BLaER1 (cell line): ENCODE results near the gene HOXC11.

Source experiments
- H3K27ac ChIP-seq: shearing (Covaris generic); formaldehyde crosslinking; 2 replicates; pipeline ENCODE4 v1.8.1; 2022
- H3K27me3 ChIP-seq: shearing (Covaris generic); formaldehyde crosslinking; 2 replicates; pipeline ENCODE4 v1.8.1; 2022
- H3K36me3 ChIP-seq: shearing (Covaris generic); formaldehyde crosslinking; 2 replicates; pipeline ENCODE4 v1.8.1; 2022
- H3K4me1 ChIP-seq: shearing (Covaris generic); formaldehyde crosslinking; 2 replicates; pipeline ENCODE4 v1.8.1; 2022
- H3K4me2 ChIP-seq: shearing (Covaris generic); formaldehyde crosslinking; 2 replicates; pipeline ENCODE4 v1.8.1; 2022
- H3K4me3 ChIP-seq: shearing (Covaris generic); formaldehyde crosslinking; 2 replicates; pipeline ENCODE4 v1.8.1; 2022
- H3K9ac ChIP-seq: shearing (Covaris generic); formaldehyde crosslinking; 2 replicates; pipeline ENCODE4 v1.8.1; 2022
- H3K9me3 ChIP-seq: shearing (Covaris generic); formaldehyde crosslinking; 2 replicates; pipeline ENCODE4 v1.8.1; 2022
- H4K20me1 ChIP-seq: shearing (Covaris generic); formaldehyde crosslinking; 2 replicates; pipeline ENCODE4 v1.8.1; 2022
- Cebpa-rat ChIP-seq: shearing (Covaris generic); IDR thresholded peaks from 2 replicates; pipeline ENCODE4 v1.8.1; 2022

Gene HOXC11

DNA sequence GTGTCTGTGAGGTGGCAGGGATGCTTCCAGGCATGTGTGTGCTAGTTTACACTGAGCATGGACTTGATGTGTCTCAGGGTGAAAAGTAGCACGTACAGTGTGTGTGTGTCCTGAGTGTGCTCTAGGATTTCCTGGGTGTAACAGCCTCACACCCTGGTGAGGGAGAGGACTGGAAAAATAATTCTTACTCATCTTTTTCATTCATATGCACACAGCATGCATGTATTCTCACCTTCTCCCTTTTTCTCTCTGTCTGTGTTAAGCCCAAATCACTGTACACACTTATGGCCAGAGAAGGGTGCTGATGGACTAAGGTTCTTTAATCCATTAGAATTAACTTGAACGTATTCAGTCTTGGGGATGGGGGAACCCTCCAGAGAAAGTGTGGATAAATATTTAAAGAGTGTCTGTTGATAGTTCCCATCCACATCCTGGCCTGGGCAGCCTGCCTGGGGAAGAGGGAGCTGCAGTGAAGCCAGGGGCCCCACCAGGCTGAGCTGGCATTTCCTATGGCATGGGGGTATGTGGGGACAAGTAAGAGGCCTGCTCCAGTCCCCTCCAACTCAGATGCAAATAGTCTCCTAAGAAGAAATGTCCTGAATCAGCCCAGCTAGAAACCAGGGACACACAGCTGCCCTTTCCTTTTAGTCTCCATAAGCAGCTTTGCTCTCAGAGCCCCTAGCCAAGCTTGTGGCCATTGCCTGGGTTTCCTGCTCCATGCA, 34.8 kb downstream of the HOXC11 start:
- Histone ChIP-seq H3K27me3 (peaks cover 100% of the 10 kb centered on the region), H3K9me3 (no peaks in the 10 kb centered on the region), H3K36me3 (no peaks in the 10 kb centered on the region), H3K9ac (no peak overlapping the region), H3K4me3 (no peak overlapping the region), H3K4me1 (peaks cover 4% of the 10 kb centered on the region; the same call in 1 of the 2 replicates), H3K27ac (no peak overlapping the region), H3K4me2 (no peak overlapping the region), H4K20me1 (peaks cover 93% of the 10 kb centered on the region)
- TF ChIP-seq Cebpa-rat, result no peak

GRCh38 chr12:54008260-54008552, 35.3 kb downstream of the HOXC11 start:
- H3K9me3 ChIP-seq, result no peaks in the 10 kb centered on the region
- H3K27ac ChIP-seq, result no peak overlapping the region
- peaks cover 100% of the 10 kb centered on the region for H3K27me3 ChIP-seq
- TF ChIP-seq Cebpa-rat, result no peak
- peaks cover 4% of the 10 kb centered on the region; the same call in 1 of the 2 replicates for H3K4me1 ChIP-seq
- no peak overlapping the region for H3K4me3 ChIP-seq
- peaks cover 93% of the 10 kb centered on the region for H4K20me1 ChIP-seq
- no peak overlapping the region for H3K9ac ChIP-seq
- no peak overlapping the region for H3K4me2 ChIP-seq
- H3K36me3 ChIP-seq, result no peaks in the 10 kb centered on the region

GRCh38 chr12:54009171-54010052, 36.5 kb downstream of the HOXC11 start:
- no peak overlapping the region for H3K9ac ChIP-seq
- H3K4me3 ChIP-seq, result no peak overlapping the region
- H3K27ac ChIP-seq, result no peak overlapping the region
- H3K9me3 ChIP-seq, result no peaks in the 10 kb centered on the region
- no peak overlapping the region for H3K4me2 ChIP-seq
- H3K36me3 ChIP-seq, result no peaks in the 10 kb centered on the region
- peaks cover 94% of the 10 kb centered on the region for H4K20me1 ChIP-seq
- TF ChIP-seq Cebpa-rat, result no peak
- H3K27me3 ChIP-seq, result peaks cover 100% of the 10 kb centered on the region
- H3K4me1 ChIP-seq, result peaks cover 4% of the 10 kb centered on the region; the same call in 1 of the 2 replicates

DNA sequence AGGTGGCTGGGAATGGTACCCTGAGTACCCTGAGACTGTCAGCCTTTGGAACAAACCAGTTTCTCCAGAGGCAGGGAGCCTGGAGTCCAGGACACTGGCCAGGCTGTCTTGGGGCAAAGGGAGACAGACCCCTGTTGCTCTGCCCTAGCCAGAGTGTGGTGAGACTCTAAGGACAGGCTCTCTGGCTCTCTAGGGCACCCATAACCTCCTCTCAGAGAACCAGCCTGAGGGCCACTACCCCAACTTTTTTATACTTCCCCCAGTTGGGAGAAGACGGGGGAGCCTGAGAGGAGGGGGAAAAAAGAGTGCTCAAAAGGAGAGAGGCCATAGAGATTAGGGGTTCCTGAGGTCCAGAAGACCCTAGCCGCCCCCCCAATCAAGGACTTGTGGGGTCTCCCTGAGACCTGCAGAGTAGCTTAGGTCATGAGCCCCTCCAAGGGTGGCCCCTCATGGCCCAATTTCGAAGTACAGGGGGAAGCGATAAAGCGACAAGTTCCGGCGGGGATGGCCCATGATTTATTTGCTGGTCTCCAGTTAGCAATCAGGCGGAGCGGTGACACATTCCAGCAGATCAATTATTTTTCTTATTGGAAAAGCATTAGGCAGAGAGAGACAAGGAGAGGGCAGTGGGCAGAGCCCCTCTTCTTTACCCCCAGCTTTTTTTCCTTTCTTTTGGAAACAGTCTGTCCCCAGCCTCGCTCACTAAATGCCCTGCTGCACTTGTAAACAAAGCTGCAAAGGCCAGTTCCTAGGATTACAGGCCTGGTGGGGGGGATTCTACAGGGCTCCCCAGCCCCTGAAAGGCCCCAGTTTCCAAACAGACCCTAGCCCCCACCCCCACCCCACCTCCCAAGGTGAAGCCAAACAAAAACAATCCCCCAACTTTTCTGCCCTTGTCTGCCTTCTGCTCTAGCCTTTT, 37.4 kb downstream of the HOXC11 start:
- H3K4me2 ChIP-seq, result no peak overlapping the region
- no peak overlapping the region for H3K9ac ChIP-seq
- H3K9me3 ChIP-seq, result no peaks in the 10 kb centered on the region
- H3K4me1 ChIP-seq, result peaks cover 4% of the 10 kb centered on the region; the same call in 1 of the 2 replicates
- peaks cover 100% of the 10 kb centered on the region for H3K27me3 ChIP-seq
- no peak overlapping the region for H3K4me3 ChIP-seq
- no peak for TF ChIP-seq Cebpa-rat
- H3K27ac ChIP-seq, result no peak overlapping the region
- H4K20me1 ChIP-seq, result peaks cover 94% of the 10 kb centered on the region
- no peaks in the 10 kb centered on the region for H3K36me3 ChIP-seq

- H3K36me3 ChIP-seq, result no peaks in the 10 kb centered on the region
- no peak overlapping the region for H3K4me3 ChIP-seq
- H4K20me1 ChIP-seq, result peaks cover 94% of the 10 kb centered on the region
- no peak overlapping the region for H3K9ac ChIP-seq
- no peaks in the 10 kb centered on the region for H3K9me3 ChIP-seq
- H3K27ac ChIP-seq, result no peak overlapping the region
- no peak for TF ChIP-seq Cebpa-rat
- peaks cover 100% of the 10 kb centered on the region for H3K27me3 ChIP-seq
- peaks cover 3% of the 10 kb centered on the region; the same call in 1 of the 2 replicates for H3K4me1 ChIP-seq
- no peak overlapping the region for H3K4me2 ChIP-seq
Measured at GRCh38 chr12:54010972-54011664, 38.2 kb downstream of the HOXC11 start.

- H3K27me3 ChIP-seq, result peaks cover 100% of the 10 kb centered on the region
- no peak overlapping the region for H3K4me2 ChIP-seq
Measured at GRCh38 chr12:54011665-54012532, 39.0 kb downstream of the HOXC11 start.

GRCh38 chr12:54012631-54013409, 39.9 kb downstream of the HOXC11 start:
- no peak overlapping the region for H3K4me2 ChIP-seq

More at GRCh38 chr12:54011665-54012532, 39.0 kb downstream of the HOXC11 start:
- TF ChIP-seq Cebpa-rat, result no peak
- H3K36me3 ChIP-seq, result no peaks in the 10 kb centered on the region
- no peaks in the 10 kb centered on the region for H3K9me3 ChIP-seq
- no peak overlapping the region for H3K27ac ChIP-seq
- peaks cover 92% of the 10 kb centered on the region for H4K20me1 ChIP-seq
- no peaks in the 10 kb centered on the region for H3K4me1 ChIP-seq
- no peak overlapping the region for H3K4me3 ChIP-seq
- no peak overlapping the region for H3K9ac ChIP-seq

More at GRCh38 chr12:54012631-54013409, 39.9 kb downstream of the HOXC11 start:
- Histone ChIP-seq H3K36me3 (no peaks in the 10 kb centered on the region), H3K27me3 (peaks cover 100% of the 10 kb centered on the region), H3K4me1 (no peaks in the 10 kb centered on the region), H3K9ac (no peak overlapping the region), H3K9me3 (no peaks in the 10 kb centered on the region), H4K20me1 (peaks cover 92% of the 10 kb centered on the region), H3K4me3 (no peak overlapping the region), H3K27ac (no peak overlapping the region)
- no peak for TF ChIP-seq Cebpa-rat
